Globus pallidus (tissue), 1 donor: ENCODE measurements around the gene CDX1.
"Not testable (repeated sequence)": the region's sequence is repeated elsewhere in the genome, so short reads cannot be mapped to it uniquely, and the experiment has no call there.

Experiments used
- DNase-seq: peaks from one replicate; pipeline ENCODE4 v3.0.0-alpha.2; 2015; ENCODE audit warnings: low spot score

The CDX1 gene

DNA sequence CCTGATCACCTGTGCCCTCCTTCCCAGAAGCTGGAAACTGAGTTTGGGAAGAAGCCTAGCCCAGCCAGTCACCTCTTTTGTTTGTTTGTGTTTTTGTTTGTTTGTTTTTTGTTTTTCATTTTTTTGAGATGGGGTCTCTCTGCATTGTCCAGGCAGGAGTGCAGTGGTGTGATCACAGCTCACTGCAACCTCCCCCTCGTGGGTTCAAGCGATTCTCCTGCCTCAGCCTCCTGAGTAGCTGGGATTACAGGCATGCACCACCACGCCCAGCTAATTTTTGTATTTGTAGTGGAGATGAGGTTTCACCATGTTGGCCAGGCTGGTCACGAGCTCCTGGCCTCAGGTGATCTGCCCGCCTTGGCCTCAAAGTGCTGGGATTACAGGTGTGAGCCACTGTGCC, 67.1 kb downstream of the CDX1 start:
- not testable (repeated sequence) for DNase-seq
